ENCODE measurements around the gene IRF4.

DNA sequence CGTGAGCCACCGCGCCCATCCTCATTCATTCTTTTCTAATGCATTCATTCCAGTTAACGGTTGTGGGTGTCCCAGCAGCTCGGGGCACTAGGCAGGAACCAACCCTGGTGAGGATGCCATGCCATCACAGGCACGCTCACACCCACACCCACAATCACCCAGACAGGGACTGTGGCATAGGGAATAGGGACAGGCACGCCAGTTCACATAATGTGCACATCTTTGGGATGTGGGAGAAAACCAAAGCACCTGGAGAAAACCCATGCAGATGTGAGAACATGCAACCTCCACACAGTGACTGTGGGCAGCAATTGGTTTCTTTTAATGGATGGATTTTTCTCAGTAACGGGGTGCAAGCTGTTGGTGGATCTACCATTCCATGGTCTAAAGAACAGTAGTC is 64.3 kb downstream of the IRF4 start:
- TF ChIP-seq, protein P1, sequence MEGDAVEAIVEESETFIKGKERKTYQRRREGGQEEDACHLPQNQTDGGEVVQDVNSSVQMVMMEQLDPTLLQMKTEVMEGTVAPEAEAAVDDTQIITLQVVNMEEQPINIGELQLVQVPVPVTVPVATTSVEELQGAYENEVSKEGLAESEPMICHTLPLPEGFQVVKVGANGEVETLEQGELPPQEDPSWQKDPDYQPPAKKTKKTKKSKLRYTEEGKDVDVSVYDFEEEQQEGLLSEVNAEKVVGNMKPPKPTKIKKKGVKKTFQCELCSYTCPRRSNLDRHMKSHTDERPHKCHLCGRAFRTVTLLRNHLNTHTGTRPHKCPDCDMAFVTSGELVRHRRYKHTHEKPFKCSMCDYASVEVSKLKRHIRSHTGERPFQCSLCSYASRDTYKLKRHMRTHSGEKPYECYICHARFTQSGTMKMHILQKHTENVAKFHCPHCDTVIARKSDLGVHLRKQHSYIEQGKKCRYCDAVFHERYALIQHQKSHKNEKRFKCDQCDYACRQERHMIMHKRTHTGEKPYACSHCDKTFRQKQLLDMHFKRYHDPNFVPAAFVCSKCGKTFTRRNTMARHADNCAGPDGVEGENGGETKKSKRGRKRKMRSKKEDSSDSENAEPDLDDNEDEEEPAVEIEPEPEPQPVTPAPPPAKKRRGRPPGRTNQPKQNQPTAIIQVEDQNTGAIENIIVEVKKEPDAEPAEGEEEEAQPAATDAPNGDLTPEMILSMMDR (conservative IDR thresholded peaks at IDR 0.05; ENCODE audit: low read length): no peak
- no peak for TF ChIP-seq EZH2phosphoT487 (IDR thresholded peaks at IDR 0.05; ENCODE audit: borderline replicate concordance, low read depth, low read length)

Measured in OCI-LY7 (cell line).